ENCODE data around the gene IDUA. TPM values are rescaled to one million over a fixed set of nuclear protein-coding genes. Genes with fewer than 3 reads are reported as not detected.

IDUA gene
- total RNA-seq, 2 donors from 2014 or later: 8.9 to 10.2 TPM

GRCh38 chr4:955161-955921, 31.5 kb upstream of the IDUA start:
- Histone ChIP-seq H3K4me3 (no peak overlapping the region), H3K27ac (no peak overlapping the region), H3K27me3 (no peaks in the 10 kb centered on the region), H3K36me3 (peaks cover 8% of the 10 kb centered on the region), H3K4me1 (no peaks in the 10 kb centered on the region), H3K9me3 (no peaks in the 10 kb centered on the region)
- no peak for DNase-seq (ENCODE audit: low spot score)
- no peak for TF ChIP-seq CTCF (IDR thresholded peaks at IDR 0.05)

GRCh38 chr4:955931-956381, 30.9 kb upstream of the IDUA start:
- TF ChIP-seq CTCF (IDR thresholded peaks at IDR 0.05): no peak
- no peaks in the 10 kb centered on the region for H3K4me1 ChIP-seq
- H3K27ac ChIP-seq: no peak overlapping the region
- H3K9me3 ChIP-seq: no peaks in the 10 kb centered on the region
- no peak for DNase-seq (ENCODE audit: low spot score)
- no peaks in the 10 kb centered on the region for H3K27me3 ChIP-seq
- H3K4me3 ChIP-seq: no peak overlapping the region
- H3K36me3 ChIP-seq: peaks cover 8% of the 10 kb centered on the region

GRCh38 chr4:956531-957230, 30.2 kb upstream of the IDUA start:
- no peak overlapping the region for H3K27ac ChIP-seq
- TF ChIP-seq CTCF (IDR thresholded peaks at IDR 0.05): no peak
- no peaks in the 10 kb centered on the region for H3K9me3 ChIP-seq
- H3K4me1 ChIP-seq: no peaks in the 10 kb centered on the region
- H3K27me3 ChIP-seq: no peaks in the 10 kb centered on the region
- DNase-seq (ENCODE audit: low spot score): no peak
- H3K36me3 ChIP-seq: peaks cover 2% of the 10 kb centered on the region
- H3K4me3 ChIP-seq: no peak overlapping the region

- Histone ChIP-seq H3K27ac (no peak overlapping the region), H3K4me1 (no peaks in the 10 kb centered on the region), H3K9me3 (no peaks in the 10 kb centered on the region), H3K4me3 (no peak overlapping the region), H3K27me3 (no peaks in the 10 kb centered on the region), H3K36me3 (peaks cover 3% of the 10 kb centered on the region)
- no peak for DNase-seq (ENCODE audit: low spot score)
- no peak for TF ChIP-seq CTCF (IDR thresholded peaks at IDR 0.05)
These were observed 29.6 kb upstream of the IDUA start for GRCh38 chr4:957231-957580.

GRCh38 chr4:957581-958313, 29.1 kb upstream of the IDUA start:
- Histone ChIP-seq H3K9me3 (no peaks in the 10 kb centered on the region), H3K36me3 (peaks cover 8% of the 10 kb centered on the region), H3K4me1 (no peaks in the 10 kb centered on the region), H3K27me3 (no peaks in the 10 kb centered on the region), H3K4me3 (no peak overlapping the region), H3K27ac (no peak overlapping the region)
- TF ChIP-seq CTCF (IDR thresholded peaks at IDR 0.05): no peak
- DNase-seq (ENCODE audit: low spot score): no peak
